H1 (cell line): ENCODE data around the gene HTR6. TPM values are rescaled to one million over a fixed set of nuclear protein-coding genes. Genes with fewer than 3 reads are reported as not detected.

Experiments used
- CTCF ChIA-PET: fragments of 300-600 bp; sonication (Branson Sonifier 250); formaldehyde crosslinking; loops from one replicate; lab custom pipeline; 2021; ENCODE audit not compliant: partially characterized antibody; lab: Charles Lee
- POLR2A ChIA-PET: fragments of 300-600 bp; sonication (Branson Sonifier 250); formaldehyde crosslinking; loops from one replicate; lab custom pipeline; 2021; ENCODE audit warnings: inconsistent platforms; ENCODE audit not compliant: partially characterized antibody; lab: Charles Lee
- DNase-seq, 2 experiments: peaks; one replicate each; pipeline versions ENCODE4 v3.0.0 to v3.0.0-alpha.2; 2010 to 2022; ENCODE audit warnings: low spot score in 2 of 2, low read depth in 1 of 2, mixed read lengths in 1 of 2
- FAIRE-seq: peaks from 2 replicates; lab custom pipeline; 2011; peaks lifted over from hg19 to GRCh38; lab: Jason Lieb, UNC
- H2AFZ ChIP-seq: 2 replicates; pipeline ENCODE4 v1.8.1; 2012; ENCODE audit warnings: low read length, inconsistent platforms
- H2AK5ac ChIP-seq: 2 replicates; pipeline ENCODE4 v1.6.1; 2013; ENCODE audit warnings: low read depth, low read length
- H2BK120ac ChIP-seq: replicated peaks from 2 replicates; pipeline ENCODE3; 2013; ENCODE audit warnings: low read depth, low read length, inconsistent platforms
- H2BK12ac ChIP-seq: 2 replicates; pipeline ENCODE4 v1.6.1; 2013; ENCODE audit warnings: low read depth, low read length
- H2BK15ac ChIP-seq: 2 replicates; pipeline ENCODE4 v1.6.1; 2013; ENCODE audit warnings: low read length
- H2BK20ac ChIP-seq: 2 replicates; pipeline ENCODE4 v1.6.1; 2013; ENCODE audit warnings: low read length
- H2BK5ac ChIP-seq: 2 replicates; pipeline ENCODE4 v1.6.1; 2013; ENCODE audit warnings: low read depth, low read length
- H3K14ac ChIP-seq: 2 replicates; pipeline ENCODE4 v1.6.1; 2013; ENCODE audit warnings: inconsistent platforms; ENCODE audit not compliant: insufficient read length
- H3K18ac ChIP-seq: 2 replicates; pipeline ENCODE4 v1.6.1; 2013; ENCODE audit warnings: low read length; ENCODE audit errors: extremely low read depth
- H3K23ac ChIP-seq: 2 replicates; pipeline ENCODE4 v1.6.1; 2013; ENCODE audit warnings: inconsistent platforms; ENCODE audit not compliant: insufficient read length
- H3K23me2 ChIP-seq: 2 replicates; pipeline ENCODE4 v1.6.1; 2013; ENCODE audit warnings: low read depth, low read length
- H3K27ac ChIP-seq: 2 replicates; pipeline ENCODE4 v1.6.1; 2011; ENCODE audit warnings: low read depth, low read length, inconsistent platforms
- H3K27me3 ChIP-seq, 4 experiments: replicated peaks in 1 of 4; 1 replicate in 1 of 4; 2 replicates in 3 of 4; pipeline versions ENCODE4 v1.6.1 to v1.8.1; 2011 to 2013; ENCODE audit warnings: low read length in 3 of 4, mild to moderate bottlenecking in 3 of 4, inconsistent platforms in 2 of 4, mixed read lengths in 2 of 4, moderate library complexity in 1 of 4; ENCODE audit not compliant: control insufficient read depth in 3 of 4, insufficient read depth in 3 of 4; ENCODE audit errors: extremely low read depth in 1 of 4
- H3K36me3 ChIP-seq, 4 experiments: 2 replicates each; pipeline versions ENCODE4 v1.6.1 to v1.8.1; 2011 to 2013; ENCODE audit warnings: mild to moderate bottlenecking in 4 of 4, low read length in 3 of 4, moderate library complexity in 2 of 4, control low read depth in 1 of 4, inconsistent platforms in 1 of 4; ENCODE audit not compliant: insufficient read depth in 4 of 4, control insufficient read depth in 2 of 4
- H3K4ac ChIP-seq: replicated peaks from 2 replicates; pipeline ENCODE3; 2013; ENCODE audit warnings: low read length, low read depth, mixed read lengths, inconsistent platforms; ENCODE audit not compliant: insufficient read length
- H3K4me1 ChIP-seq, 4 experiments: replicated peaks in 1 of 4; 1 replicate in 1 of 4; 2 replicates in 3 of 4; pipeline versions ENCODE4 v1.6.1 to v1.8.1; 2011 to 2013; ENCODE audit warnings: low read length in 3 of 4, inconsistent platforms in 2 of 4, mixed read lengths in 1 of 4; ENCODE audit not compliant: insufficient read depth in 4 of 4, control insufficient read depth in 3 of 4
- H3K4me2 ChIP-seq, 2 experiments: 2 replicates each; pipeline versions ENCODE4 v1.6.1 to v1.8.1; 2011 to 2013; ENCODE audit warnings: low read depth in 2 of 2, low read length in 2 of 2, control low read depth in 1 of 2, inconsistent platforms in 1 of 2, mild to moderate bottlenecking in 1 of 2; ENCODE audit not compliant: insufficient read depth in 1 of 2
- H3K4me3 ChIP-seq, 4 experiments: fragments of 200-600, 300-600 bp in 1 of 4; sonication (generic), shearing (Covaris generic), sonication (Bioruptor Twin) in 1 of 4; 2 replicates each; pipeline versions ENCODE4 v1.5.1 to v1.8.1; 2011 to 2016; ENCODE audit warnings: low read length in 4 of 4, low read depth in 3 of 4, control low read depth in 2 of 4, inconsistent platforms in 2 of 4, mild to moderate bottlenecking in 2 of 4, mixed read lengths in 1 of 4, moderate library complexity in 1 of 4; ENCODE audit not compliant: insufficient read depth in 2 of 4; ENCODE audit errors: extremely low read depth in 1 of 4
- H3K56ac ChIP-seq: replicated peaks from 2 replicates; pipeline ENCODE3; 2013; ENCODE audit warnings: low read depth, mild to moderate bottlenecking, mixed read lengths, low read length, inconsistent platforms; ENCODE audit not compliant: insufficient read length
- H3K79me1 ChIP-seq: 2 replicates; pipeline ENCODE4 v1.6.1; 2013; ENCODE audit warnings: low read depth, low read length, control low read depth
- H3K79me2 ChIP-seq, 2 experiments: 2 replicates each; pipeline versions ENCODE4 v1.6.1 to v1.8.1; 2012 to 2013; ENCODE audit warnings: low read length in 2 of 2, mild to moderate bottlenecking in 2 of 2, inconsistent platforms in 1 of 2; ENCODE audit not compliant: insufficient read depth in 2 of 2, control insufficient read depth in 1 of 2
- H3K9ac ChIP-seq, 4 experiments: replicated peaks in 1 of 4; 1 replicate in 1 of 4; 2 replicates in 3 of 4; pipeline versions ENCODE4 v1.6.1 to v1.8.1; 2011 to 2013; ENCODE audit warnings: low read depth in 3 of 4, low read length in 3 of 4, control low read depth in 2 of 4, mild to moderate bottlenecking in 2 of 4, moderate library complexity in 2 of 4, inconsistent platforms in 1 of 4; ENCODE audit errors: extremely low read depth in 1 of 4
- H3K9me3 ChIP-seq, 2 experiments: 2 replicates each; pipeline versions ENCODE4 v1.6.1 to v1.8.1; 2012 to 2013; ENCODE audit warnings: mild to moderate bottlenecking in 2 of 2, moderate library complexity in 2 of 2, control low read depth in 1 of 2, inconsistent platforms in 1 of 2, low read depth in 1 of 2, low read length in 1 of 2, mixed read lengths in 1 of 2; ENCODE audit not compliant: insufficient read depth in 2 of 2
- H4K20me1 ChIP-seq, 2 experiments: replicated peaks in 1 of 2; 2 replicates each; pipeline versions ENCODE3 to v1.8.1; 2011 to 2013; ENCODE audit warnings: inconsistent platforms in 2 of 2, low read length in 2 of 2, mild to moderate bottlenecking in 1 of 2; ENCODE audit not compliant: insufficient read depth in 2 of 2, control insufficient read depth in 1 of 2
- H4K5ac ChIP-seq: 2 replicates; pipeline ENCODE4 v1.6.1; 2013; ENCODE audit warnings: low read length, low read depth, mixed read lengths, inconsistent platforms; ENCODE audit not compliant: insufficient read length
- H4K8ac ChIP-seq: 2 replicates; pipeline ENCODE4 v1.8.0; 2013; ENCODE audit warnings: mild to moderate bottlenecking, moderate library complexity, low read length, inconsistent platforms; ENCODE audit not compliant: insufficient read depth; ENCODE audit errors: extremely low read depth
- H4K91ac ChIP-seq: replicated peaks from 2 replicates; pipeline ENCODE3; 2013; ENCODE audit warnings: low read length, mixed read lengths, inconsistent platforms; ENCODE audit not compliant: insufficient read length
- BACH1 ChIP-seq: IDR thresholded peaks from 2 replicates; pipeline ENCODE4 v1.6.1; 2012; ENCODE audit warnings: low read length, improper control_type of control experiment
- BRCA1 ChIP-seq: IDR thresholded peaks from 2 replicates; pipeline ENCODE4 v1.6.1; 2012; ENCODE audit warnings: low read depth, low read length, improper control_type of control experiment
- EGR1 ChIP-seq: IDR thresholded peaks from 2 replicates; pipeline ENCODE4 v1.6.1; 2011; ENCODE audit warnings: low read depth, low read length, borderline replicate concordance
- EP300 ChIP-seq, 2 experiments: IDR thresholded peaks; 1 replicate in 1 of 2; 2 replicates in 1 of 2; pipeline ENCODE4 v1.6.1; 2011 to 2012; ENCODE audit warnings: low read depth in 2 of 2, low read length in 2 of 2, mild to moderate bottlenecking in 2 of 2, borderline replicate concordance in 1 of 2, inconsistent platforms in 1 of 2, moderate library complexity in 1 of 2
- FOSL1 ChIP-seq: IDR thresholded peaks from 2 replicates; pipeline ENCODE4 v1.6.1; 2011; ENCODE audit warnings: mild to moderate bottlenecking, low read depth, low read length, moderate library complexity; ENCODE audit not compliant: insufficient read depth
- KDM4A ChIP-seq: IDR thresholded peaks from one replicate; pipeline ENCODE4 v1.7.1; 2012; ENCODE audit warnings: low read depth, mild to moderate bottlenecking, moderate library complexity, low read length, inconsistent platforms; ENCODE audit not compliant: severe bottlenecking
- MAFK ChIP-seq: IDR thresholded peaks from 2 replicates; pipeline ENCODE4 v1.6.1; 2012; ENCODE audit warnings: low read depth, mild to moderate bottlenecking, improper control_type of control experiment, low read length
- RNF2 ChIP-seq: fragments of 200-900, 300-1000 bp; sonication (generic); IDR thresholded peaks from 2 replicates; pipeline ENCODE4 v1.7.1; 2016; ENCODE audit warnings: borderline replicate concordance, low read depth, mild to moderate bottlenecking, antibody characterized with exemption, low read length; ENCODE audit not compliant: poor library complexity, severe bottlenecking; ENCODE audit errors: missing control alignments
- SAP30 ChIP-seq: fragments of 300-600 bp; sonication (generic); IDR thresholded peaks from 2 replicates; pipeline ENCODE4 v1.7.1; 2012; ENCODE audit warnings: low read length, moderate library complexity, mild to moderate bottlenecking, inconsistent platforms; ENCODE audit not compliant: insufficient read depth, insufficient replicate concordance
- SIRT6 ChIP-seq: IDR thresholded peaks from one replicate; pipeline ENCODE4 v1.7.1; 2012; ENCODE audit warnings: low read length, inconsistent platforms
- TAF7 ChIP-seq: optimal IDR thresholded peaks from 2 replicates; pipeline ENCODE3; 2011; ENCODE audit warnings: low read depth, mild to moderate bottlenecking, inconsistent platforms, low read length, moderate library complexity, borderline replicate concordance
- USF2 ChIP-seq: IDR thresholded peaks from 2 replicates; pipeline ENCODE4 v1.6.1; 2011; ENCODE audit warnings: low read length, improper control_type of control experiment
- WGBS, 2 experiments: shearing (Covaris generic) in 1 of 2; methylation state at CpG; one replicate each; pipeline versions ENCODE4 v1.1.6 to v1.1.7; 2013 to 2015; ENCODE audit warnings: low lambda C conversion rate in 2 of 2, mixed read lengths in 2 of 2, inconsistent platforms in 1 of 2, low coverage in 1 of 2, missing lambda C conversion rate in 1 of 2; ENCODE audit not compliant: insufficient replicate concordance in 2 of 2, insufficient coverage in 1 of 2, insufficient read length in 1 of 2; ENCODE audit errors: extremely low coverage in 1 of 2, missing lambda C conversion rate in 1 of 2; 5-methylcytosine and 5-hydroxymethylcytosine counted together
- polyA plus RNA-seq, 7 experiments: library from polyadenylated mRNA; depleted of rRNA in 3 of 7; stranded (reverse) in 5 of 7; unstranded in 2 of 7; fragments of >200 nt in 5 of 7; fragments of 200-250 nt in 2 of 7; gene quantifications; 1 replicate in 5 of 7; 2 replicates in 1 of 7; 4 replicates in 1 of 7; pipeline versions ENCODE4 v1.2.1 to v1.2.3, GENCODE V29; 2011 to 2013; ENCODE audit warnings: missing spikeins in 2 of 7, mixed read lengths in 2 of 7
- total RNA-seq: library from RNA; stranded (reverse); fragmentation: NEBNext Ultra II Directional; extraction: Animal tissue kit (Norgen Biotek cat#: 25700); gene quantifications from 2 replicates; pipeline ENCODE4 v1.2.1, GENCODE V29; 2021

Gene HTR6
- total and polyA plus RNA-seq, 2 of the 8 experiments (the other 6 are each of a cell fraction or from before 2014, with no cell fraction given): 0.76 to 0.95 TPM

- Histone ChIP-seq H3K18ac (no peak overlapping the region), H4K8ac (no peak overlapping the region)
- POLR2A ChIA-PET: interaction anchor here (2.2 kb wide), 1 partner anchor 10 kb away, joined by 6 read pairs; no protein-coding TSS in a partner anchor
- no peak for TF ChIP-seq TAF7
- no peak for TF ChIP-seq RNF2
- no peak for TF ChIP-seq EGR1
- TF ChIP-seq SIRT6: no peak
- TF ChIP-seq SAP30: no peak
- TF ChIP-seq FOSL1: no peak
- no peak for TF ChIP-seq MAFK
- no peak for TF ChIP-seq BACH1
- no peak for TF ChIP-seq BRCA1
- no peak for TF ChIP-seq KDM4A
- TF ChIP-seq EP300 (IDR thresholded peaks at IDR 0.05; ENCODE audit: borderline replicate concordance in 1 of 2, low read depth in 2 of 2, low read length in 2 of 2): no peak
- TF ChIP-seq USF2: no peak
These were observed 40.8 kb downstream of the HTR6 start for GRCh38 chr1:19705464-19705863.

More at GRCh38 chr1:19705464-19705863, 40.8 kb downstream of the HTR6 start:
- H2BK12ac ChIP-seq: no peak overlapping the region
- no peak for FAIRE-seq
- H3K4me2 ChIP-seq: no peak overlapping the region
- H2BK5ac ChIP-seq: no peak overlapping the region
- no peak overlapping the region for H3K4me3 ChIP-seq
- no peak overlapping the region for H2AK5ac ChIP-seq
- no peak overlapping the region for H2BK120ac ChIP-seq
- WGBS, 2 experiments: 82% methylated on average over 4 of the region's 4 CpGs; no CpG with 5 or more reads in 1 of the 2 experiments
- no peak overlapping the region for H2BK20ac ChIP-seq
- H3K23me2 ChIP-seq: no peaks in the 10 kb centered on the region
- no peaks in the 10 kb centered on the region for H3K27me3 ChIP-seq
- H3K14ac ChIP-seq: no peak overlapping the region
- no peak overlapping the region for H2AFZ ChIP-seq
- H4K91ac ChIP-seq: no peak overlapping the region
- no peaks in the 10 kb centered on the region for H3K9me3 ChIP-seq
- H3K36me3 ChIP-seq: no peaks in the 10 kb centered on the region
- no peaks in the 10 kb centered on the region for H4K20me1 ChIP-seq
- peaks cover 0 to 8% (median 3%) of the 10 kb centered on the region in 4 experiments; a peak in 5 of 7 replicates for H3K4me1 ChIP-seq
- no peak overlapping the region for H4K5ac ChIP-seq
- CTCF ChIA-PET: interaction anchor here (0.7 to 9.8 kb wide), 26 partner anchors 8 to 775 kb away, joined by 3 to 127 read pairs (median 8); partner anchors contain the start of gene HTR6
- DNase-seq: no peak
- H3K9ac ChIP-seq: no peak overlapping the region
- H3K4ac ChIP-seq: no peak overlapping the region
- H3K27ac ChIP-seq: no peak overlapping the region
- no peak overlapping the region for H3K56ac ChIP-seq
- no peaks in the 10 kb centered on the region for H3K79me2 ChIP-seq
- no peak overlapping the region for H3K23ac ChIP-seq
- H2BK15ac ChIP-seq: no peak overlapping the region
- no peaks in the 10 kb centered on the region; the same call in 1 of the 2 replicates for H3K79me1 ChIP-seq
